HepG2 (cell line): ENCODE results near the gene VTI1B. TPM values are rescaled to one million over a fixed set of nuclear protein-coding genes. Genes with fewer than 3 reads are reported as not detected.
A peak's percentile ranks its signal among the peaks of the same experiment; 100 is the strongest.

Experiments used
- DMAP1 ChIP-seq: IDR thresholded peaks from 2 replicates; pipeline ENCODE4 v1.6.1; 2016
- FOXO1 ChIP-seq: sonication (generic); formaldehyde crosslinking; IDR thresholded peaks from 2 replicates; pipeline ENCODE4 v1.4.0; 2020; ENCODE audit warnings: missing genetic modification reagents
- HES4 ChIP-seq: sonication (generic); formaldehyde crosslinking; IDR thresholded peaks from 2 replicates; pipeline ENCODE4 v1.9.0; 2021; ENCODE audit warnings: mild to moderate bottlenecking, missing genetic modification reagents, borderline replicate concordance
- HNF4A ChIP-seq: sonication (generic); formaldehyde crosslinking; IDR thresholded peaks from 2 replicates; pipeline ENCODE4 v1.4.0; 2020; ENCODE audit warnings: missing genetic modification reagents
- IRX3 ChIP-seq: sonication (generic); formaldehyde crosslinking; IDR thresholded peaks from 2 replicates; pipeline ENCODE4 v1.8.1; 2023; ENCODE audit warnings: mild to moderate bottlenecking, low read depth, missing genetic modification reagents, borderline replicate concordance
- NCOR1 ChIP-seq: fragments of 200-600 bp; sonication (generic); IDR thresholded peaks from 2 replicates; pipeline ENCODE4 v1.7.0; 2017; ENCODE audit warnings: antibody characterized with exemption, low read length, borderline replicate concordance
- NRL ChIP-seq: sonication (generic); formaldehyde crosslinking; IDR thresholded peaks from 2 replicates; pipeline ENCODE4 v1.5.0; 2020; ENCODE audit warnings: missing genetic modification reagents, mild to moderate bottlenecking, moderate library complexity, borderline replicate concordance
- ONECUT2 ChIP-seq: sonication (generic); formaldehyde crosslinking; IDR thresholded peaks from 2 replicates; pipeline ENCODE4 v1.4.0; 2020; ENCODE audit warnings: missing genetic modification reagents
- POGZ ChIP-seq: sonication (generic); formaldehyde crosslinking; IDR thresholded peaks from 2 replicates; pipeline ENCODE4 v1.4.0; 2020; ENCODE audit warnings: mild to moderate bottlenecking, missing genetic modification reagents
- RORA ChIP-seq: sonication (generic); formaldehyde crosslinking; IDR thresholded peaks from 2 replicates; pipeline ENCODE4 v1.5.0; 2020; ENCODE audit warnings: mild to moderate bottlenecking, missing genetic modification reagents, moderate library complexity
- SOX13 ChIP-seq, 3 experiments: fragments of 450-650 bp in 1 of 3; sonication (generic) in 1 of 3; formaldehyde crosslinking in 1 of 3; IDR thresholded peaks in 2 of 3; conservative IDR thresholded peaks in 1 of 3; 2 replicates each; pipeline versions ENCODE4 v1.5.0 to v1.6.1; 2016 to 2020; ENCODE audit warnings: antibody characterized with exemption in 1 of 3, mild to moderate bottlenecking in 1 of 3, missing compliant biosample characterization in 1 of 3, missing genetic modification reagents in 1 of 3, moderate library complexity in 1 of 3
- ZKSCAN1 ChIP-seq: fragments of 150-350 bp; IDR thresholded peaks from 2 replicates; pipeline ENCODE4 v1.6.1; 2014; ENCODE audit warnings: low read length
- ZNF496 ChIP-seq: sonication (generic); formaldehyde crosslinking; IDR thresholded peaks from 2 replicates; pipeline ENCODE4 v1.8.1; 2023; ENCODE audit warnings: mild to moderate bottlenecking, moderate library complexity, missing genetic modification reagents; ENCODE audit not compliant: insufficient replicate concordance
- ZNF598 ChIP-seq: sonication (generic); formaldehyde crosslinking; IDR thresholded peaks from 2 replicates; pipeline ENCODE4 v1.5.1; 2020; ENCODE audit warnings: mild to moderate bottlenecking, missing genetic modification reagents, borderline replicate concordance
- ZNF75D ChIP-seq: sonication (generic); formaldehyde crosslinking; IDR thresholded peaks from 2 replicates; pipeline ENCODE4 v1.8.1; 2023; ENCODE audit warnings: missing genetic modification reagents, mild to moderate bottlenecking, borderline replicate concordance
- polyA plus RNA-seq, 8 experiments: library from polyadenylated mRNA; depleted of rRNA in 3 of 8; stranded (reverse) in 7 of 8; unstranded in 1 of 8; fragments of >200 nt; fragmentation: Illumina TruSeq in 4 of 8; extraction: Trizol in 4 of 8; gene quantifications; 2 replicates each; pipeline versions ENCODE4 v1.2.1 to v1.2.3, GENCODE V29; 2011 to 2016; ENCODE audit warnings: low read depth in 4 of 8, missing spikeins in 1 of 8, mixed read lengths in 1 of 8; ENCODE audit not compliant: insufficient read depth in 1 of 8
- total RNA-seq, 5 experiments: library from RNA; depleted of rRNA; stranded (reverse); fragments of >200 nt; fragmentation: Illumina TruSeq; extraction: Trizol; gene quantifications; 2 replicates each; pipeline ENCODE4 v1.2.3, GENCODE V29; 2016; ENCODE audit warnings: low read depth in 1 of 5
- TF ChIP-seq, protein P1 (sequence below): sonication (generic); formaldehyde crosslinking; IDR thresholded peaks from 2 replicates; pipeline ENCODE4 v1.4.0; 2020; ENCODE audit warnings: mild to moderate bottlenecking, missing genetic modification reagents
- TF ChIP-seq, protein P2 (sequence below): sonication (generic); formaldehyde crosslinking; IDR thresholded peaks from 2 replicates; pipeline ENCODE4 v1.4.0; 2020; ENCODE audit warnings: mild to moderate bottlenecking, low read depth, missing genetic modification reagents
- TF ChIP-seq, protein P3 (sequence below): sonication (generic); formaldehyde crosslinking; IDR thresholded peaks from 2 replicates; pipeline ENCODE4 v1.5.1; 2020; ENCODE audit warnings: missing genetic modification reagents, mild to moderate bottlenecking, borderline replicate concordance
- TF ChIP-seq, protein P4 (sequence below): sonication (generic); formaldehyde crosslinking; IDR thresholded peaks from 2 replicates; pipeline ENCODE4 v1.4.0; 2020; ENCODE audit warnings: mild to moderate bottlenecking, missing genetic modification reagents
- TF ChIP-seq, protein P5 (sequence below): sonication (generic); formaldehyde crosslinking; IDR thresholded peaks from 2 replicates; pipeline ENCODE4 v1.9.0; 2021; ENCODE audit warnings: missing genetic modification reagents, borderline replicate concordance

VTI1B gene
- total and polyA plus RNA-seq, 2 of the 13 experiments (the other 11 are each of a cell fraction or from before 2014, with no cell fraction given) = 39.0 to 103 TPM

DNA sequence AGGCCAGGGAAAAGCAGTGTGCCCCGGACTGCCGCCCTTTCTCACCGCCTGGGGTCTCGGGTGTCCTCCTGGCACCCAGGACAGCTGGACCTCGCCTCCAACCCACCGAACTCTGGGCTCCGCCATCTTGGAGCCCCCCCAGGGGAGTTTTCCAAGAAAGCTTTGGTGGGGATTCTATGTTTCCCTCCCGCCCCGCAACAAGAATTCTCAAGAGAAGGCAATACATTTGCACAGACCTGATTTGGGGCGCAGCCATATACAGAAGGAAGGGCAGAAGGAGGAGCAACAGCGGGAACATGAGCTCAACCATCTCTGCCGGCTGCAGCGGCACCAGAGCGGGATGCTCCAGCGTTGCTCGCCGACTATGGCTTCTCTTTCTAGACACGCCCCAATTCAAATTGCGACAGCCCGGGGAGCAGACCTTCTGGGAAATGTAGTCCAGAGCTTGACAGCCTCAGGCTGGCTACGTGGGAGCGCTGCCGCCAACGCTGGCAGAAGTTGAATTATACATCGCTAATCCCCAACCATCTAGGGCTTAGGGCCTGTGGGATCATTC lies 21.0 kb upstream of the VTI1B start, which contains the start of gene RDH11 (continued):
- TF ChIP-seq SOX13 (IDR thresholded peaks at IDR 0.05) = no peak
- TF ChIP-seq SOX13 (CRISPR knock-in tag; conservative IDR thresholded peaks at IDR 0.05 in 1 of 2, IDR thresholded peaks at IDR 0.05 in 1 of 2) = peak in 1 of 2 experiments; percentile 11; a peak in 1 of 4 replicates
- no peak for TF ChIP-seq HNF4A
- no peak; the same call in 1 of the 2 replicates for TF ChIP-seq NRL (CRISPR knock-in tag)
- TF ChIP-seq HES4 (CRISPR knock-in tag) = no peak
- TF ChIP-seq ZKSCAN1 = no peak
- no peak for TF ChIP-seq RORA (CRISPR knock-in tag)
- TF ChIP-seq, protein P1, sequence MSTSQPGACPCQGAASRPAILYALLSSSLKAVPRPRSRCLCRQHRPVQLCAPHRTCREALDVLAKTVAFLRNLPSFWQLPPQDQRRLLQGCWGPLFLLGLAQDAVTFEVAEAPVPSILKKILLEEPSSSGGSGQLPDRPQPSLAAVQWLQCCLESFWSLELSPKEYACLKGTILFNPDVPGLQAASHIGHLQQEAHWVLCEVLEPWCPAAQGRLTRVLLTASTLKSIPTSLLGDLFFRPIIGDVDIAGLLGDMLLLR = no peak
- no peak for TF ChIP-seq FOXO1 (CRISPR knock-in tag)
- TF ChIP-seq, protein P2, sequence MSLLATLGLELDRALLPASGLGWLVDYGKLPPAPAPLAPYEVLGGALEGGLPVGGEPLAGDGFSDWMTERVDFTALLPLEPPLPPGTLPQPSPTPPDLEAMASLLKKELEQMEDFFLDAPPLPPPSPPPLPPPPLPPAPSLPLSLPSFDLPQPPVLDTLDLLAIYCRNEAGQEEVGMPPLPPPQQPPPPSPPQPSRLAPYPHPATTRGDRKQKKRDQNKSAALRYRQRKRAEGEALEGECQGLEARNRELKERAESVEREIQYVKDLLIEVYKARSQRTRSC (CRISPR knock-in tag) = no peak
- TF ChIP-seq DMAP1 = no peak; the same call in none of the 2 replicates
- no peak for TF ChIP-seq ZNF75D
- TF ChIP-seq, protein P3, sequence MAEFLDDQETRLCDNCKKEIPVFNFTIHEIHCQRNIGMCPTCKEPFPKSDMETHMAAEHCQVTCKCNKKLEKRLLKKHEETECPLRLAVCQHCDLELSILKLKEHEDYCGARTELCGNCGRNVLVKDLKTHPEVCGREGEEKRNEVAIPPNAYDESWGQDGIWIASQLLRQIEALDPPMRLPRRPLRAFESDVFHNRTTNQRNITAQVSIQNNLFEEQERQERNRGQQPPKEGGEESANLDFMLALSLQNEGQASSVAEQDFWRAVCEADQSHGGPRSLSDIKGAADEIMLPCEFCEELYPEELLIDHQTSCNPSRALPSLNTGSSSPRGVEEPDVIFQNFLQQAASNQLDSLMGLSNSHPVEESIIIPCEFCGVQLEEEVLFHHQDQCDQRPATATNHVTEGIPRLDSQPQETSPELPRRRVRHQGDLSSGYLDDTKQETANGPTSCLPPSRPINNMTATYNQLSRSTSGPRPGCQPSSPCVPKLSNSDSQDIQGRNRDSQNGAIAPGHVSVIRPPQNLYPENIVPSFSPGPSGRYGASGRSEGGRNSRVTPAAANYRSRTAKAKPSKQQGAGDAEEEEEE (CRISPR knock-in tag) = no peak
- TF ChIP-seq, protein P4, sequence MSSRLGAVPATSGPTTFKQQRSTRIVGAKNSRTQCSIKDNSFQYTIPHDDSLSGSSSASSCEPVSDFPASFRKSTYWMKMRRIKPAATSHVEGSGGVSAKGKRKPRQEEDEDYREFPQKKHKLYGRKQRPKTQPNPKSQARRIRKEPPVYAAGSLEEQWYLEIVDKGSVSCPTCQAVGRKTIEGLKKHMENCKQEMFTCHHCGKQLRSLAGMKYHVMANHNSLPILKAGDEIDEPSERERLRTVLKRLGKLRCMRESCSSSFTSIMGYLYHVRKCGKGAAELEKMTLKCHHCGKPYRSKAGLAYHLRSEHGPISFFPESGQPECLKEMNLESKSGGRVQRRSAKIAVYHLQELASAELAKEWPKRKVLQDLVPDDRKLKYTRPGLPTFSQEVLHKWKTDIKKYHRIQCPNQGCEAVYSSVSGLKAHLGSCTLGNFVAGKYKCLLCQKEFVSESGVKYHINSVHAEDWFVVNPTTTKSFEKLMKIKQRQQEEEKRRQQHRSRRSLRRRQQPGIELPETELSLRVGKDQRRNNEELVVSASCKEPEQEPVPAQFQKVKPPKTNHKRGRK (CRISPR knock-in tag) = no peak
- no peak for TF ChIP-seq ZNF598
- TF ChIP-seq ZNF496 (CRISPR knock-in tag) = no peak
- TF ChIP-seq, protein P5, sequence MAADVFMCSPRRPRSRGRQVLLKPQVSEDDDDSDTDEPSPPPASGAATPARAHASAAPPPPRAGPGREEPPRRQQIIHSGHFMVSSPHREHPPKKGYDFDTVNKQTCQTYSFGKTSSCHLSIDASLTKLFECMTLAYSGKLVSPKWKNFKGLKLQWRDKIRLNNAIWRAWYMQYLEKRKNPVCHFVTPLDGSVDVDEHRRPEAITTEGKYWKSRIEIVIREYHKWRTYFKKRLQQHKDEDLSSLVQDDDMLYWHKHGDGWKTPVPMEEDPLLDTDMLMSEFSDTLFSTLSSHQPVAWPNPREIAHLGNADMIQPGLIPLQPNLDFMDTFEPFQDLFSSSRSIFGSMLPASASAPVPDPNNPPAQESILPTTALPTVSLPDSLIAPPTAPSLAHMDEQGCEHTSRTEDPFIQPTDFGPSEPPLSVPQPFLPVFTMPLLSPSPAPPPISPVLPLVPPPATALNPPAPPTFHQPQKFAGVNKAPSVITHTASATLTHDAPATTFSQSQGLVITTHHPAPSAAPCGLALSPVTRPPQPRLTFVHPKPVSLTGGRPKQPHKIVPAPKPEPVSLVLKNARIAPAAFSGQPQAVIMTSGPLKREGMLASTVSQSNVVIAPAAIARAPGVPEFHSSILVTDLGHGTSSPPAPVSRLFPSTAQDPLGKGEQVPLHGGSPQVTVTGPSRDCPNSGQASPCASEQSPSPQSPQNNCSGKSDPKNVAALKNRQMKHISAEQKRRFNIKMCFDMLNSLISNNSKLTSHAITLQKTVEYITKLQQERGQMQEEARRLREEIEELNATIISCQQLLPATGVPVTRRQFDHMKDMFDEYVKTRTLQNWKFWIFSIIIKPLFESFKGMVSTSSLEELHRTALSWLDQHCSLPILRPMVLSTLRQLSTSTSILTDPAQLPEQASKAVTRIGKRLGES (CRISPR knock-in tag) = no peak
- TF ChIP-seq POGZ (CRISPR knock-in tag) = peak; percentile 19; the same call in 1 of the 2 replicates
- TF ChIP-seq NCOR1 = no peak
- no peak for TF ChIP-seq IRX3 (CRISPR knock-in tag)
- TF ChIP-seq ONECUT2 (CRISPR knock-in tag) = no peak
